ENCODE measurements around the gene ARFIP1.

The ARFIP1 gene

DNA sequence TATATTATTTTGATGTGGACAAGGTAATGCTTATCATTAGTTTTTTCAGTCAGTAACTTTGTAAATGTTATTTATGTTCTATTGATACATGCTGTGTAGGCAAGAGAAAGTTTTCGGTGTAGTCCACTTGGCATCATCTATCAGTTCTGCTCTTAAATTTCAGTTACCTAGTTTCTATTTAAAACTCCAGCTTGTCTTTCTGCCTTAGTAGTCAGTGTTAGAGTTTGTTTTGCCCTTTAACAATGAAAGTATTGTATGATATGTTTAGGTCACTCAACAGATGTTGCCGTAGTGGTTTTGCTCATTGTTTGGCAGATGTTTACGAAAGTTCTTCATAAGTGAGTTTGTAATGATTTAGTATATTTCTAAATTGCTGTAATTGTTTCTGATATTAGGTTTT lies 121.5 kb downstream of the ARFIP1 start:
- Histone ChIP-seq H3K9ac (no peak overlapping the region), H3K4me3 (IDR thresholded peaks at IDR 0.05; ENCODE audit: insufficient read depth, low read depth, low read length) (no peak overlapping the region), H3K27ac (no peak overlapping the region), H2AFZ (ENCODE audit: low read depth) (no peak overlapping the region), H3K4me2 (no peak overlapping the region), H3K27me3 (ENCODE audit: insufficient read depth, low read depth) (no peaks in the 10 kb centered on the region), H3K79me2 (ENCODE audit: insufficient read depth, low read depth) (no peaks in the 10 kb centered on the region), H3K4me1 (ENCODE audit: low read depth, poor library complexity, severe bottlenecking) (peaks cover 7% of the 10 kb centered on the region), H4K20me1 (ENCODE audit: insufficient read depth) (no peaks in the 10 kb centered on the region; the same call in 1 of the 2 replicates), H3K36me3 (ENCODE audit: insufficient read depth) (no peaks in the 10 kb centered on the region)
- TF ChIP-seq, protein P1, sequence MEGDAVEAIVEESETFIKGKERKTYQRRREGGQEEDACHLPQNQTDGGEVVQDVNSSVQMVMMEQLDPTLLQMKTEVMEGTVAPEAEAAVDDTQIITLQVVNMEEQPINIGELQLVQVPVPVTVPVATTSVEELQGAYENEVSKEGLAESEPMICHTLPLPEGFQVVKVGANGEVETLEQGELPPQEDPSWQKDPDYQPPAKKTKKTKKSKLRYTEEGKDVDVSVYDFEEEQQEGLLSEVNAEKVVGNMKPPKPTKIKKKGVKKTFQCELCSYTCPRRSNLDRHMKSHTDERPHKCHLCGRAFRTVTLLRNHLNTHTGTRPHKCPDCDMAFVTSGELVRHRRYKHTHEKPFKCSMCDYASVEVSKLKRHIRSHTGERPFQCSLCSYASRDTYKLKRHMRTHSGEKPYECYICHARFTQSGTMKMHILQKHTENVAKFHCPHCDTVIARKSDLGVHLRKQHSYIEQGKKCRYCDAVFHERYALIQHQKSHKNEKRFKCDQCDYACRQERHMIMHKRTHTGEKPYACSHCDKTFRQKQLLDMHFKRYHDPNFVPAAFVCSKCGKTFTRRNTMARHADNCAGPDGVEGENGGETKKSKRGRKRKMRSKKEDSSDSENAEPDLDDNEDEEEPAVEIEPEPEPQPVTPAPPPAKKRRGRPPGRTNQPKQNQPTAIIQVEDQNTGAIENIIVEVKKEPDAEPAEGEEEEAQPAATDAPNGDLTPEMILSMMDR (conservative IDR thresholded peaks at IDR 0.05; ENCODE audit: low read depth, low read length), result no peak

DNA sequence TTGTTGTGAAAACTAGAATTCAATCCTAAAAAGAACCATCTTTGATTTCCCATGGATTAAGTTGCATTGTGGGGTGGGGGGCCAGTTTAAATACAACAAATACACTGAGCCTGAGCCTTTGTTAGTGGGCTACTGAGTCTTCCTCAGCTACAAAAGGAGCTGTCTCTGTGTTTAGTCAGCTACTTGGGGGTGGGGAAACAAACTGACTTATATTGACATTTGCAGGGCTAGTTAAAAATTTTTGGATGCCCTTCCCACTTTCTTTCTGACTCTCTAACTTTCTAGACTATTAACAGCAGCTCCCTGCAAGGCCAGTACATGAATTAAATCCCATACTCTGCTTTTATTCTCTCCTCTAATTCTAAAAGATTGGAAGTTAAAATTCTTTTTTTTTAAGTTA lies 123.9 kb downstream of the ARFIP1 start:
- Histone ChIP-seq H3K79me2 (ENCODE audit: insufficient read depth, low read depth) (no peaks in the 10 kb centered on the region), H3K4me1 (ENCODE audit: low read depth, poor library complexity, severe bottlenecking) (no peaks in the 10 kb centered on the region), H3K27me3 (ENCODE audit: insufficient read depth, low read depth) (no peaks in the 10 kb centered on the region), H3K36me3 (ENCODE audit: insufficient read depth) (no peaks in the 10 kb centered on the region), H3K4me2 (no peak overlapping the region), H4K20me1 (ENCODE audit: insufficient read depth) (no peaks in the 10 kb centered on the region; the same call in 1 of the 2 replicates), H3K4me3 (IDR thresholded peaks at IDR 0.05; ENCODE audit: insufficient read depth, low read depth, low read length) (no peak overlapping the region), H3K9ac (no peak overlapping the region), H2AFZ (ENCODE audit: low read depth) (no peak overlapping the region), H3K27ac (no peak overlapping the region)
- TF ChIP-seq, protein P1 (conservative IDR thresholded peaks at IDR 0.05; ENCODE audit: low read depth, low read length), result no peak

DNA sequence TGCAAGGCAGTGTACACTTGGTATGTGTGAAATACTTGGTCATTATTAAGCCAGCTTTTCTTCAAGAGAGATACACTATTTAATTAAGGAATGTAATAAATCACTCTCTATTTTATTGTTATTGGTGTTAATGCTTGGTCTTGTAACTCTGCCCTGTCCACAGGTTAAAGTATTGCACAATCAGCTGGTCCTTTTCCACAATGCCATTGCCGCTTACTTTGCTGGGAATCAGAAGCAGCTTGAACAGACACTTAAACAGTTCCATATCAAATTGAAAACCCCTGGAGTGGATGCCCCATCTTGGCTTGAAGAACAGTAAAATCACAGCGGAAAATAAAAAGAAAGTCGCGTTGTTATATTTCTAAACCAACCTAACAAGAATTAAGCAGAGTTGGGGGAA lies 130.1 kb downstream of the ARFIP1 start:
- Histone ChIP-seq H3K79me2 (ENCODE audit: insufficient read depth, low read depth) (no peaks in the 10 kb centered on the region), H3K27ac (no peak overlapping the region), H3K27me3 (ENCODE audit: insufficient read depth, low read depth) (no peaks in the 10 kb centered on the region), H3K4me1 (ENCODE audit: low read depth, poor library complexity, severe bottlenecking) (no peaks in the 10 kb centered on the region), H2AFZ (ENCODE audit: low read depth) (no peak overlapping the region), H3K36me3 (ENCODE audit: insufficient read depth) (no peaks in the 10 kb centered on the region), H4K20me1 (ENCODE audit: insufficient read depth) (no peaks in the 10 kb centered on the region), H3K4me2 (no peak overlapping the region), H3K9ac (no peak overlapping the region), H3K4me3 (IDR thresholded peaks at IDR 0.05; ENCODE audit: insufficient read depth, low read depth, low read length) (no peak overlapping the region)
- TF ChIP-seq, protein P1 (conservative IDR thresholded peaks at IDR 0.05; ENCODE audit: low read depth, low read length), result no peak

DNA sequence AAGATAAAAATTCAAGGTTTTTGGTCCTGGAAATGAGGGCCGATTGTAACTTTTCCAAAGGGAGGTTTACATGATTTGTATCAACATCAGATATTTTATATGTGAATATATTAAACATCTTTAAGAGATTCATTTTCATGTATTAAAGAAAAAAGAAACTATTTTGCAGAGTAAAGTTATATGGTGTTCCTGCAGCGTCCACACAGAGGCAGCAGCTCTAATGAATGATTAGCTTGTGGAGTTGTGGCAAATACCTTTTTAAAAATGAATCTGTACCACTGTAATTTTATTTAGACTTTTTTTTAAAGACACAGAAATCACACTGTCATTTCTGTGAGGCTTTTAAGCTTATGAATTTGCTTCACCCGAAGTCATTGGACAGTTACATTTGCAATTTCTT lies 130.8 kb downstream of the ARFIP1 start:
- H2AFZ ChIP-seq (ENCODE audit: low read depth), result no peak overlapping the region
- H3K27me3 ChIP-seq (ENCODE audit: insufficient read depth, low read depth), result no peaks in the 10 kb centered on the region
- no peak overlapping the region for H3K9ac ChIP-seq
- H4K20me1 ChIP-seq (ENCODE audit: insufficient read depth), result no peaks in the 10 kb centered on the region
- H3K4me1 ChIP-seq (ENCODE audit: low read depth, poor library complexity, severe bottlenecking), result no peaks in the 10 kb centered on the region
- TF ChIP-seq, protein P1 (conservative IDR thresholded peaks at IDR 0.05; ENCODE audit: low read depth, low read length), result no peak
- no peaks in the 10 kb centered on the region for H3K36me3 ChIP-seq (ENCODE audit: insufficient read depth)
- no peak overlapping the region for H3K27ac ChIP-seq
- H3K4me3 ChIP-seq (IDR thresholded peaks at IDR 0.05; ENCODE audit: insufficient read depth, low read depth, low read length), result no peak overlapping the region
- H3K79me2 ChIP-seq (ENCODE audit: insufficient read depth, low read depth), result no peaks in the 10 kb centered on the region
- no peak overlapping the region for H3K4me2 ChIP-seq

Measured in KMS-11 (cell line).